ENCODE results near the gene TOM1L2.

Gene TOM1L2

GRCh38 chr17:17822189-17822588 is 150.0 kb downstream of the TOM1L2 start:
- no peak for TF ChIP-seq ZFX (IDR thresholded peaks at IDR 0.05; ENCODE audit: borderline replicate concordance)
- no peak for TF ChIP-seq CTCF (IDR thresholded peaks at IDR 0.05)
- peak overlapping the region; percentile 89 for H3K27ac ChIP-seq

- no peak for TF ChIP-seq ZFX (IDR thresholded peaks at IDR 0.05; ENCODE audit: borderline replicate concordance)
These were observed 151.6 kb downstream of the TOM1L2 start for GRCh38 chr17:17820463-17821158.

GRCh38 chr17:17820046-17820445 is 152.2 kb downstream of the TOM1L2 start:
- TF ChIP-seq ZFX (IDR thresholded peaks at IDR 0.05; ENCODE audit: borderline replicate concordance) (no peak), CTCF (IDR thresholded peaks at IDR 0.05) (no peak)
- H3K27ac ChIP-seq = peak overlapping the region; percentile 89

More at GRCh38 chr17:17820463-17821158, 151.6 kb downstream of the TOM1L2 start:
- peak overlapping the region; percentile 89 for H3K27ac ChIP-seq

GRCh38 chr17:17819561-17819995 is 152.6 kb downstream of the TOM1L2 start:
- TF ChIP-seq CTCF (IDR thresholded peaks at IDR 0.05) (no peak), ZFX (IDR thresholded peaks at IDR 0.05; ENCODE audit: borderline replicate concordance) (no peak)

GRCh38 chr17:17819111-17819510 is 153.1 kb downstream of the TOM1L2 start:
- TF ChIP-seq ZFX (IDR thresholded peaks at IDR 0.05; ENCODE audit: borderline replicate concordance) (no peak), CTCF (IDR thresholded peaks at IDR 0.05) (no peak)
- peak overlapping the region; percentile 89 for H3K27ac ChIP-seq

More at GRCh38 chr17:17819561-17819995, 152.6 kb downstream of the TOM1L2 start:
- peak overlapping the region; percentile 89 for H3K27ac ChIP-seq

GRCh38 chr17:17818088-17818526 is 154.1 kb downstream of the TOM1L2 start:
- H3K27ac ChIP-seq = peak overlapping the region; percentile 89
- TF ChIP-seq CTCF (IDR thresholded peaks at IDR 0.05) = no peak
- no peak for TF ChIP-seq ZFX (IDR thresholded peaks at IDR 0.05; ENCODE audit: borderline replicate concordance)

- TF ChIP-seq ZFX (IDR thresholded peaks at IDR 0.05; ENCODE audit: borderline replicate concordance) = no peak
- no peak for TF ChIP-seq CTCF (IDR thresholded peaks at IDR 0.05)
- peak overlapping the region; percentile 89 for H3K27ac ChIP-seq
These were observed 154.7 kb downstream of the TOM1L2 start for GRCh38 chr17:17817552-17817947.

All from 22Rv1 (cell line).